Uterus (tissue), 4 donors: ENCODE results near the gene TTLL1. TPM values are rescaled to one million over a fixed set of nuclear protein-coding genes. Genes with fewer than 3 reads are reported as not detected.
"Not testable (repeated sequence)": the region's sequence is repeated elsewhere in the genome, so short reads cannot be mapped to it uniquely, and the experiment has no call there.

Experiments
- DNase-seq, 2 donors: peaks; one replicate each; pipeline ENCODE4 v3.0.0-alpha.2; 2019 to 2020
- H3K27ac ChIP-seq, 2 donors: fragments of 200-600 bp; sonication (generic); 1 replicate in 1 of 2; 2 replicates in 1 of 2; pipeline ENCODE4 v1.5.1; 2016 to 2018
- H3K27me3 ChIP-seq, 2 donors: fragments of 200-600 bp; sonication (generic); one replicate each; pipeline ENCODE4 v1.5.1; 2018 to 2019; ENCODE audit warnings: control low read depth in 1 of 2
- H3K36me3 ChIP-seq, 2 donors: fragments of 200-600 bp; sonication (generic); one replicate each; pipeline ENCODE4 v1.5.1; 2019; ENCODE audit warnings: control low read depth in 1 of 2
- H3K4me1 ChIP-seq, 2 donors: fragments of 200-600 bp; sonication (generic); one replicate each; pipeline ENCODE4 v1.5.1; 2018 to 2019; ENCODE audit warnings: control low read depth in 1 of 2
- H3K4me3 ChIP-seq, 2 donors: fragments of 200-600 bp; sonication (generic); 1 replicate in 1 of 2; 2 replicates in 1 of 2; pipeline ENCODE4 v1.5.1; 2018 to 2019; ENCODE audit warnings: mild to moderate bottlenecking in 1 of 2
- H3K9me3 ChIP-seq, 2 donors: fragments of 200-600 bp; sonication (generic); one replicate each; pipeline ENCODE4 v1.5.1; 2019; ENCODE audit warnings: control low read depth in 1 of 2
- CTCF ChIP-seq, 4 experiments: fragments of 200-600 bp in 2 of 4; fragments of 450-650 bp in 2 of 4; sonication (generic) in 2 of 4; IDR thresholded peaks; one replicate each; pipeline ENCODE4 v1.5.1; 2016 to 2019; ENCODE audit warnings: antibody characterized with exemption in 4 of 4, mild to moderate bottlenecking in 2 of 4, moderate library complexity in 1 of 4
- POLR2A ChIP-seq, 2 donors: fragments of 450-650 bp; IDR thresholded peaks; one replicate each; pipeline ENCODE4 v1.6.1; 2016; ENCODE audit warnings: antibody characterized with exemption in 2 of 2, mild to moderate bottlenecking in 1 of 2, moderate library complexity in 1 of 2
- intact Hi-C: fragments of 100-400 bp; cut with DNase I; formaldehyde crosslinking; loops from one replicate; pipeline ENCODE4 v1.15.1; 2023; ENCODE audit warnings: low total_unique reads
- total RNA-seq, 4 donors: library from RNA; depleted of rRNA in 3 of 4; stranded (reverse); fragments of >200 nt in 3 of 4; gene quantifications; one replicate each; pipeline versions ENCODE4 v1.1.0 to v1.2.4, GENCODE V29; 2014 to 2023
- donor health status: DM: yes; HTN: yes; CAD: no.

The TTLL1 gene
- total RNA-seq, 4 donors from 2014 or later: 3.6 to 12.5 (median 5.3) TPM

GRCh38 chr22:43018615-43019014 is 70.6 kb downstream of the TTLL1 start:
- H3K36me3 ChIP-seq: no peaks in the 10 kb centered on the region
- no peaks in the 10 kb centered on the region for H3K4me1 ChIP-seq
- intact Hi-C loops: no loop called here
- H3K9me3 ChIP-seq: no peaks in the 10 kb centered on the region
- no peak for TF ChIP-seq POLR2A (IDR thresholded peaks at IDR 0.05)
- no peak overlapping the region for H3K27ac ChIP-seq
- H3K27me3 ChIP-seq: no peaks in the 10 kb centered on the region
- DNase-seq: no peak
- no peak overlapping the region for H3K4me3 ChIP-seq

GRCh38 chr22:43017525-43018460 is 71.4 kb downstream of the TTLL1 start:
- H3K4me1 ChIP-seq: no peaks in the 10 kb centered on the region
- H3K27me3 ChIP-seq: no peaks in the 10 kb centered on the region
- H3K36me3 ChIP-seq: no peaks in the 10 kb centered on the region
- no peak for DNase-seq
- H3K9me3 ChIP-seq: no peaks in the 10 kb centered on the region
- intact Hi-C loops: no loop called here
- H3K4me3 ChIP-seq: no peak overlapping the region
- no peak for TF ChIP-seq CTCF (IDR thresholded peaks at IDR 0.05)
- no peak for TF ChIP-seq POLR2A (IDR thresholded peaks at IDR 0.05)
- no peak overlapping the region for H3K27ac ChIP-seq

- H3K4me3 ChIP-seq, H3K36me3 ChIP-seq, DNase-seq, H3K27ac ChIP-seq, H3K4me1 ChIP-seq, intact Hi-C loops, H3K9me3 ChIP-seq, H3K27me3 ChIP-seq: not testable (repeated sequence)
Observed at GRCh38 chr22:43016150-43016549, 73.0 kb downstream of the TTLL1 start.

- H3K9me3 ChIP-seq: no peaks in the 10 kb centered on the region
- H3K27ac ChIP-seq: peak overlapping the region; percentile 68 to 71
- intact Hi-C loops: no loop called here
- DNase-seq: no peak
- TF ChIP-seq POLR2A (IDR thresholded peaks at IDR 0.05) (no peak), CTCF (IDR thresholded peaks at IDR 0.05) (no peak)
- no peaks in the 10 kb centered on the region for H3K27me3 ChIP-seq
- H3K36me3 ChIP-seq: no peaks in the 10 kb centered on the region
- peak overlapping the region; percentile 25 to 100 for H3K4me3 ChIP-seq
- no peaks in the 10 kb centered on the region for H3K4me1 ChIP-seq
Observed at GRCh38 chr22:43015677-43016042, 73.5 kb downstream of the TTLL1 start.

DNA sequence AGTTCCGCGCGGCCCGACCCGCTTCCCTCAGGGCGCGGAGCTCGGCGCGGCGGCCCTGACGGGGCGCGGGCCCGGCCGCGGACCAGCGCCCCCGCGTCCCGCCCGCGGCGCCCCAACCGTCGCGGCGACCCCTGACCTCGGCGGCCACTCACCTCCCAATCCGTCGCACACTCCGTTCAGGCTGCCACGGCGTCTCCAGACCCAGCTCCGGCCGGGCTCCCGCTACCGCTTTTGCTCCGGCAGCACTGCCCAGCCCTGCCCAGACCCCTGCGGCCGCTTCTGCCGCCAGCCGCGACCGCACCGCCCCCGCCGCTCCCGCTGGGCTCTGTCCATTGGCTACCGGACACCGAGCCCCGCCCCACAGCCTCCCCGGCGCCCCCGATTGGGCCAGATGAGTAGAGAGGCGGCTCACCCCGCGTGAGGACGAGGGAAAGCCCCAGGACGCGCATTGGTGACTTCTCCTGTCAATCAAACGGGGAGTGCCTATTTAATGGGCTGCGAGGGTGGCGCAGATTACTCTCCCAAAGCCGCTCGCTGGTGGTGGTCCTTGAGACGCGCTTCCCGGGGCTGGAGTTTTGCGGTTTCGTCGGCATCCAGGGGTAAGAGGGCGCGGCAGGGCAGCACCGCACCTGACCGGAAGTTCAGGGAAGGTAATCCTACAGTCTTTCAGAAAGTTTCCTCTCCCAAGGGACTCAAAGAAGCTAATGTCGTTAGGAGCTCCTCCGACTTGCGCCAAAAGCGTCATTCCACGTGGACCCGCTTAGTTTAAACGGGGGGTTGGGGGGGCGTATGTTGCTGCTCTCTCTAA is 74.1 kb downstream of the TTLL1 start, which contains the start of gene PACSIN2:
Gene PACSIN2, minus strand, starts transcription at position 281 of the 808 bp plus-strand sequence. CDS start 103,069 bp downstream, outside the sequence.
- Histone ChIP-seq H3K9me3 (no peaks in the 10 kb centered on the region), H3K27ac (peak within 1 kb of the TSS; percentile 68 to 71), H3K4me3 (peak within 1 kb of the TSS; percentile 89 to 100), H3K36me3 (no peaks in the 10 kb centered on the region), H3K27me3 (no peaks in the 10 kb centered on the region), H3K4me1 (no peaks in the 10 kb centered on the region)
- peak; percentile 92 for TF ChIP-seq POLR2A (IDR thresholded peaks at IDR 0.05)
- TF ChIP-seq CTCF (IDR thresholded peaks at IDR 0.05): peak in 2 of 4 experiments; percentile 34 to 39
- DNase-seq: peak; percentile 99 to 100
- intact Hi-C loops: no loop called here
